ENCODE data around the gene SEC14L2. TPM values are rescaled to one million over a fixed set of nuclear protein-coding genes. Genes with fewer than 3 reads are reported as not detected.
"Not testable (repeated sequence)": the region's sequence is repeated elsewhere in the genome, so short reads cannot be mapped to it uniquely, and the experiment has no call there.

Gene SEC14L2
- total RNA-seq, 1 donor from 2014 or later, result 3.4 TPM

GRCh38 chr22:30373331-30374325 lies 23.2 kb upstream of the SEC14L2 start:
- no peak for DNase-seq (ENCODE audit: low spot score)

GRCh38 chr22:30375312-30375849 lies 21.4 kb upstream of the SEC14L2 start:
- DNase-seq (ENCODE audit: low spot score), result no peak

GRCh38 chr22:30380011-30380410 lies 16.8 kb upstream of the SEC14L2 start:
- DNase-seq (ENCODE audit: low spot score), result no peak

GRCh38 chr22:30381264-30381663 lies 15.6 kb upstream of the SEC14L2 start:
- DNase-seq (ENCODE audit: low spot score), result no peak

- DNase-seq (ENCODE audit: low spot score), result no peak
These were observed 14.5 kb upstream of the SEC14L2 start for GRCh38 chr22:30382340-30382739.

- DNase-seq (ENCODE audit: low spot score), result no peak
These were observed 13.8 kb upstream of the SEC14L2 start for GRCh38 chr22:30383061-30383460.

- no peak for DNase-seq (ENCODE audit: low spot score)
These were observed 10.9 kb upstream of the SEC14L2 start for GRCh38 chr22:30385942-30386341.

- DNase-seq (ENCODE audit: low spot score), result no peak
These were observed 10.2 kb upstream of the SEC14L2 start for GRCh38 chr22:30386608-30386959.

GRCh38 chr22:30386960-30387827 lies 9.6 kb upstream of the SEC14L2 start, which contains the start of gene RNF215:
Gene RNF215, minus strand, starts transcription at chr22:30387411. Its CDS starts 98 bp downstream, at chr22:30387313.
- peak; percentile 95 for DNase-seq (ENCODE audit: low spot score)

GRCh38 chr22:30390974-30391691 lies 5.7 kb upstream of the SEC14L2 start:
- no peak for DNase-seq (ENCODE audit: low spot score)

- DNase-seq (ENCODE audit: low spot score), result no peak
These were observed 4.0 kb upstream of the SEC14L2 start for GRCh38 chr22:30392661-30393321.

GRCh38 chr22:30393322-30393680 lies 3.5 kb upstream of the SEC14L2 start:
- DNase-seq (ENCODE audit: low spot score), result no peak

- DNase-seq (ENCODE audit: low spot score), result no peak
These were observed 2.9 kb upstream of the SEC14L2 start for GRCh38 chr22:30393885-30394284.

- DNase-seq (ENCODE audit: low spot score), result no peak
These were observed 1.1 kb downstream of the SEC14L2 start for GRCh38 chr22:30397656-30398635.

- no peak for DNase-seq (ENCODE audit: low spot score)
These were observed 2.2 kb downstream of the SEC14L2 start for GRCh38 chr22:30398685-30399680.

- no peak for DNase-seq (ENCODE audit: low spot score)
These were observed 2.9 kb downstream of the SEC14L2 start for GRCh38 chr22:30399718-30400117.

GRCh38 chr22:30400159-30400558 lies 3.3 kb downstream of the SEC14L2 start:
- DNase-seq (ENCODE audit: low spot score), result no peak

GRCh38 chr22:30401024-30401423 lies 4.2 kb downstream of the SEC14L2 start:
- not testable (repeated sequence) for DNase-seq (ENCODE audit: low spot score)
